ENCODE data around the gene RPS27A.
"Not testable (repeated sequence)": the region's sequence is repeated elsewhere in the genome, so short reads cannot be mapped to it uniquely, and the experiment has no call there.

The RPS27A gene

DNA sequence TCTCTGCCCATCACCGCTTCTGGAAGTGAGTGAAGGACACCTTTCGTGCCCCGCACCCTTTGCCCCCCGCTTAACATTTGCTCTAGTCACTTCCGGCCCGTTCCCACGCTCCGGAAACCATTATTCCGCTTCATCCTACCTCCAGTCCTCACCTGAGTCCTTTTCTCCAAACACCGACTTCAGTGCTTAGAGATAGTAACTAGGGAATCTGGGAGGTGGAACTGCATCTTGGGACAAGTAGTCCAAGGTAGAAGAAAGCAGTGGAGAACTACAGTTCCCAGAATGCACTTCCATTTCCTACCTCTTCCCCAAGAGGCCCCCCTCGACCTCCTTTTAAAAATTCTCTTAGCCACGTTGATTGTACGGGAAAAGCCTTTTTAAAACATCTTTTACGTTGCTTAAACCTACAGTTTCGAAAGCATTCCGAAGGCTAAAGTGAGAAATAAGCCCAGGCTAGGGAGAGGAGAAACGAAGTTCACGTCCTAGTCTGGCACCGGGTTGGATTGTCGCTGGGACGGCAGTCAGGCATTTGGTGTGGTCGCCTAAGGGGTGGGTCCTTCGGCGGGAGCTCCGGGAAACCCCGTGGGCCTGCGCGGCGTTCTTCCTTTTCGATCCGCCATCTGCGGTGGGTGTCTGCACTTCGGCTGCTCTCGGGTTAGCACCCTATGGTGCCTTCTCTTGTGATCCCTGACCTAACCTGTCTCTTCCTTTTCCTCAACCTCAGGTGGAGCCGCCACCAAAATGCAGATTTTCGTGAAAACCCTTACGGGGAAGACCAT lies at the start of gene RPS27A, which contains the start of gene CLHC1:
Gene RPS27A, plus strand, starts transcription at position 605 of the 779 bp plus-strand sequence. Its CDS starts 137 bp downstream, at position 742.
Gene CLHC1, minus strand, starts transcription at position 210 of the 779 bp plus-strand sequence. CDS start 9,882 bp downstream, outside the sequence.
- Histone ChIP-seq H3K36me3 (ENCODE audit: control insufficient read depth, insufficient read depth, low read length) (peaks cover 23% of the 10 kb centered on the region), H3K9me3 (ENCODE audit: control insufficient read depth, insufficient read depth, low read length) (no peaks in the 10 kb centered on the region), H3K27ac (ENCODE audit: low read length) (no peak within 1 kb of the TSS), H3K4me1 (ENCODE audit: control insufficient read depth, insufficient read depth, low read length) (no peaks in the 10 kb centered on the region; the same call in 1 of the 2 replicates), H3K27me3 (ENCODE audit: control insufficient read depth, insufficient read depth, low read length) (no peaks in the 10 kb centered on the region), H3K4me3 (ENCODE audit: low read length) (peak within 1 kb of the TSS; percentile 98)
- WGBS (ENCODE audit: insufficient coverage, insufficient read length) = no CpG with 5 or more reads among the region's 37 CpGs
- peak; percentile 92 for DNase-seq (ENCODE audit: low read depth, low spot score)

DNA sequence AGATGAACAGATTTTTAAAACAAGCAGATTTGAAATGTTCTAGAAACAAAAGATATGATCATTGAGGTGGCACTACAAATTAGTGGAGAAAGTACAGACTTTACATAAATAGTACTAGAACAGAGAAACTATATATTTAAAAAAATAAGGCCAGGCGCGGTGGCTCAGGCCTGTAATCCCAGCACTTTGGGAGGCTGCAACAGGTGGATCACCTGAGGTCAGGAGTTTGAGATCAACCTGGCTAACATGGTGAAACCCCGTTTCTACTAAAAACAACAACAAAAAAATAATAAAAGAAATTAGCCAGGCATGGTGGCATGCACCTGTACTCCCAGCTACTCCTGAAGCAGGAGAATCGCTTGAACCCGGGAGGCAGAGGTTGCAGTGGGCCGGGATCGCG lies 45.7 kb upstream of the RPS27A start:
- not testable (repeated sequence) for H3K4me3 ChIP-seq (ENCODE audit: low read length); H3K4me1 ChIP-seq (ENCODE audit: control insufficient read depth, insufficient read depth, low read length); H3K27ac ChIP-seq (ENCODE audit: low read length); H3K36me3 ChIP-seq (ENCODE audit: control insufficient read depth, insufficient read depth, low read length); H3K27me3 ChIP-seq (ENCODE audit: control insufficient read depth, insufficient read depth, low read length); DNase-seq (ENCODE audit: low read depth, low spot score); H3K9me3 ChIP-seq (ENCODE audit: control insufficient read depth, insufficient read depth, low read length)
- WGBS (ENCODE audit: insufficient coverage, insufficient read length) = no CpG with 5 or more reads among the region's 8 CpGs

DNA sequence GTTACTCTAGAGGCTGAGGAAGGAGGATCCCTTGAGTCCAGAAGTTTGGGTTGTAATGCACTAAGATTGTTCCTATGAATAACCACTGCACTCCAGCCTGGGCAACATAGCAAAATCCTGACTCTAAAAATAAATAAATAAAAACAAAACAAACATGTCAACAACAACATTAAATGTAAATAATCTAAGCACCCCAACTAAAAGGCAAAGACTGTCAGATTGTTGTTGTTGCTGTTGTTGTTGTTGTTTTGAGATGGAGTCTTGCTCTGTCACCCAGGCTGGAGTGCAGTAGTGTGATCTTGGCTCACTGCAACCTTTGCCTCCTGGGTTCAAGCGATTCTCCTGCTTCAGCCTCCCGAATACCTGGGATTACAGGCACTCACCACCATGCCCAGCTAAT lies 40.6 kb upstream of the RPS27A start:
- not testable (repeated sequence) for H3K4me1 ChIP-seq (ENCODE audit: control insufficient read depth, insufficient read depth, low read length); H3K27ac ChIP-seq (ENCODE audit: low read length); H3K4me3 ChIP-seq (ENCODE audit: low read length); H3K36me3 ChIP-seq (ENCODE audit: control insufficient read depth, insufficient read depth, low read length); DNase-seq (ENCODE audit: low read depth, low spot score); H3K27me3 ChIP-seq (ENCODE audit: control insufficient read depth, insufficient read depth, low read length); H3K9me3 ChIP-seq (ENCODE audit: control insufficient read depth, insufficient read depth, low read length)
- no CpG with 5 or more reads among the region's 2 CpGs for WGBS (ENCODE audit: insufficient coverage, insufficient read length)

DNA sequence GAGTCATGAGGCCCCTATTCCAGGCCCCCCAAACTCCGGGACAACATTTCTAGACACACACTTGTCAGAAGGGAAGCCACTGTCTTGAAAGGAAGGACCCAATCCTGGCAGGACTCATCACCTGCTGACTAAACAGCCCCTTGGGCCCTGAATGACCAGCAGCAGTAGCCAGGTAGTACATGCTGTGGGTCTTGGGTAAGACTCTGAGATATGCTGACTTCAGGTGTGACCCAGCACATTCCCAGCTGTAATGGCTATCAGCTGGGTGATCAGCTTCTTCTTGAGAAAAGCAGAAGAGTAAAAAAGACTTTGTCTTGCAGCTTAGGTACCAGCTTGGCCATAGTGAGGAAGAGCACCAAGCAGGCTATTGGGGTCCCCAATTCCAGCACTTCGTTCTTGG lies 36.0 kb upstream of the RPS27A start:
- no CpG with 5 or more reads among the region's 2 CpGs for WGBS (ENCODE audit: insufficient coverage, insufficient read length)
- no peaks in the 10 kb centered on the region for H3K27me3 ChIP-seq (ENCODE audit: control insufficient read depth, insufficient read depth, low read length)
- no peak overlapping the region for H3K4me3 ChIP-seq (ENCODE audit: low read length)
- H3K27ac ChIP-seq (ENCODE audit: low read length) = no peak overlapping the region
- no peaks in the 10 kb centered on the region for H3K9me3 ChIP-seq (ENCODE audit: control insufficient read depth, insufficient read depth, low read length)
- no peaks in the 10 kb centered on the region for H3K36me3 ChIP-seq (ENCODE audit: control insufficient read depth, insufficient read depth, low read length)
- no peak for DNase-seq (ENCODE audit: low read depth, low spot score)
- H3K4me1 ChIP-seq (ENCODE audit: control insufficient read depth, insufficient read depth, low read length) = no peaks in the 10 kb centered on the region

DNA sequence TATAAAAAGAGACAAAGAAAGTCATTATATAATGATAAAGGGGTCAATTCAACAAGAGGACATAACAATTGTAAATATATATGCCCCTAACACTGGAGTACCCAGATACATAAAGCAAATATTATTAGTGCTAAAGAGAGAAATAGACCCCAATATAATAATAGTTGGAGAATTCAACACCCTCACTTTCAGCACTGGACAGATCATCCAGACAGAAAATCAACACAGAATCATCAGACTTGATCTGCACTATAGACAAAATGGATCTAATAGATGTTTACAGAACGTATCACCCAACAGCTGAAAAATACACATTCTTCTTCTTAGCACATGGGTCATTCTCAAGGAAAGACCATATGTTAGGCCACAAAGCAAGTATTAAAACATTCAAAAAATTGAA lies 32.1 kb upstream of the RPS27A start:
- Histone ChIP-seq H3K36me3 (ENCODE audit: control insufficient read depth, insufficient read depth, low read length) (no peaks in the 10 kb centered on the region), H3K4me1 (ENCODE audit: control insufficient read depth, insufficient read depth, low read length) (no peaks in the 10 kb centered on the region), H3K27ac (ENCODE audit: low read length) (no peak overlapping the region), H3K27me3 (ENCODE audit: control insufficient read depth, insufficient read depth, low read length) (no peaks in the 10 kb centered on the region), H3K4me3 (ENCODE audit: low read length) (no peak overlapping the region), H3K9me3 (ENCODE audit: control insufficient read depth, insufficient read depth, low read length) (no peaks in the 10 kb centered on the region)
- WGBS (ENCODE audit: insufficient coverage, insufficient read length) = no CpG with 5 or more reads among the region's 1 CpG
- no peak for DNase-seq (ENCODE audit: low read depth, low spot score)

DNA sequence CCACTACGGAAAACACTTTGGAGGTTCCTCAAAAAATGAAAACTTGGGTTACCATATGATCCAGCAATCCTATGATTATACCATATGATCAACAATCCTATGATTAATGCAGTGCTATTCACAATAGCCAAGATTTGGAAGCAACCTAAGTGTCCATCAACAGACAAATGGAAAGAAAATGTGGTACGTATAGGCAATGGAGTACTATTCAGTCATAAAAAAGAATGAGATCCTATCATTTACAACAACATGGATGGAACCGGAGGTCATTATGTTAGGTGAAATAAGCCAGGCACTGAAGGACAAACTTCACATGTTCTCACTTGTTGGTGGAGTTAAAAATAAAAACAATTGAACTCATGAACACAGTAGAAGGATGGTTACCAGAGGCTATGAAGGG lies 28.0 kb upstream of the RPS27A start:
- no peak for DNase-seq (ENCODE audit: low read depth, low spot score)
- Histone ChIP-seq H3K27ac (ENCODE audit: low read length) (no peak overlapping the region), H3K27me3 (ENCODE audit: control insufficient read depth, insufficient read depth, low read length) (no peaks in the 10 kb centered on the region), H3K4me1 (ENCODE audit: control insufficient read depth, insufficient read depth, low read length) (no peaks in the 10 kb centered on the region), H3K9me3 (ENCODE audit: control insufficient read depth, insufficient read depth, low read length) (no peaks in the 10 kb centered on the region), H3K4me3 (ENCODE audit: low read length) (no peak overlapping the region), H3K36me3 (ENCODE audit: control insufficient read depth, insufficient read depth, low read length) (no peaks in the 10 kb centered on the region)
- no CpG with 5 or more reads among the region's 3 CpGs for WGBS (ENCODE audit: insufficient coverage, insufficient read length)

DNA sequence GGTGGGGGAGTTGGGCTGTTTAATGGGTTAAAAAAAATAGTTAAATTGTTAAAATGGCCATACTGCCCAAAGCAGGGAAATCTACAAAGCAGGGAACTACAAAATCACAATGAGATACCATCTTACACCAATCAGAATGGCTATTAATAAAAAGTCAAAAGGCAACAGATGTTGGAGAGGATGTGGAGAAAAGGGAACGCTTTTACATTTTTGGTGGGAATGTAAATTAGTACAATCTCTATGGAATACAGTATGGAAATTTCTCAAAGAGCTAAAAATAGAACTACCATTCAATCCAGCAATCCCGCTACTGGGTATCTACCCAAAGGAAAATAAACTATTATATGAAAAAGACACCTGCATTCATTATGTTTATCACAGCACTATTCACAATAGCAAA lies 27.5 kb upstream of the RPS27A start:
- WGBS (ENCODE audit: insufficient coverage, insufficient read length) = no CpG with 5 or more reads among the region's 2 CpGs
- DNase-seq (ENCODE audit: low read depth, low spot score) = no peak
- Histone ChIP-seq H3K4me3 (ENCODE audit: low read length) (no peak overlapping the region), H3K36me3 (ENCODE audit: control insufficient read depth, insufficient read depth, low read length) (no peaks in the 10 kb centered on the region), H3K27ac (ENCODE audit: low read length) (no peak overlapping the region), H3K27me3 (ENCODE audit: control insufficient read depth, insufficient read depth, low read length) (no peaks in the 10 kb centered on the region), H3K4me1 (ENCODE audit: control insufficient read depth, insufficient read depth, low read length) (no peaks in the 10 kb centered on the region), H3K9me3 (ENCODE audit: control insufficient read depth, insufficient read depth, low read length) (no peaks in the 10 kb centered on the region)

DNA sequence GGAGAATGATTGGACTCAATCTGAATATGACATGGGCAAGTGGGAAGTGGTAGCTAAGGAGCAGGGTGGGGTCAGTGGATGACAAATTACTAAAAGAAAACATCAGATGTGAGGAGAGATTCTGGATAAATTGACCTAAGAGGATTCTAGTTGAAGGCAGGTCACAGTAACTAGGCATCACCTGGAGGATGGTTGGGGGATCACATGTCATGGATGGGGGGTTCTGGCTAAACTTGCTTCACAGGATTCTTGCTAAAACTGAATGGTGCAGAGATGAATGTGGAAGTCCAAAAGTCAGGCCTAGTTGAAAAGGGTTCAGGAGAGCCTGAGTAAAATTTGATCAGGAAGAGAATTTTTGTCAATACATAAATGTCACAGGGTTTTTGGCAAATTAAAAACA lies 18.7 kb upstream of the RPS27A start:
- H3K27ac ChIP-seq (ENCODE audit: low read length) = no peak overlapping the region
- no peak for DNase-seq (ENCODE audit: low read depth, low spot score)
- H3K36me3 ChIP-seq (ENCODE audit: control insufficient read depth, insufficient read depth, low read length) = no peaks in the 10 kb centered on the region
- H3K27me3 ChIP-seq (ENCODE audit: control insufficient read depth, insufficient read depth, low read length) = no peaks in the 10 kb centered on the region
- no peaks in the 10 kb centered on the region for H3K9me3 ChIP-seq (ENCODE audit: control insufficient read depth, insufficient read depth, low read length)
- no peaks in the 10 kb centered on the region for H3K4me1 ChIP-seq (ENCODE audit: control insufficient read depth, insufficient read depth, low read length)
- no peak overlapping the region for H3K4me3 ChIP-seq (ENCODE audit: low read length)

DNA sequence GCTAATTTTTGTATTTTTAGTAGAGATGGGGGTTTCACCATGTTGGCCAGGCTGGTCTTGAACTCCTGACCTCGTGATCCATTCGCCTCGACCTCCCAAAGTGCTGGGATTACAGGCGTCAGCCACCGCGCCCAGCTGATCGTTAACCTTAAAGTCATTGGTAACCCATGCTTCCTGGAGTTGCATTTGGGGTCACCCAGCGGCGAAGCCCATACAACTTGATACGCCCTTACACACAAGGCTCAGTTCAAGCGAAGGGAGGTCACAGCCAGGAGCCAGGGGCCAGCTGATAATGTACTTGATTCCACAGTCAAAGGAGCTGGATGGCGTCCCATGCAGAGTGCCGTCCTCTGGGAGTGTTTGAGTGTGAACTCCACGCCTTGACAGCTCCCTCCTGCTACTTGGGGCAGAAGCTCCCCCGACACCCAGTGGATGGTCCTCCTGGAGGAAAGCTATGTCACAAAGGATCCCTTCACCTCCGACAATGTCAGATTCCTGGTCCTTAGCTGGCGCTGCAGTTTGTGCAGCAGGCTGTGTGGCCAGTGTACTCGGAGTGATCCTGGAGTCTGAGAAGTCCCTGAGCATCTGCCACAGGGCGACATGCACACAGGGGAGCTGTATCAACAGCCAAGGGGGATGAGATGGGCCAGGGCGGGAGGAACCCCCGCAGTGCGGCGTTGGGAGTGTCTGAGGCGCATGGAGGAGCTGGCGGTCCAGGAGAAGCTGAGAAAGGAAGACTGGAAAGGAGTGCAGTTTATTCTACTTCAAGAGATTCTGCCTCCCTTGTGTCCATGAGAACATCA lies 8.3 kb upstream of the RPS27A start:
- Histone ChIP-seq H3K27ac (ENCODE audit: low read length) (no peak overlapping the region), H3K4me3 (ENCODE audit: low read length) (no peak overlapping the region)
- WGBS (ENCODE audit: insufficient coverage, insufficient read length) = no CpG with 5 or more reads among the region's 25 CpGs

DNA sequence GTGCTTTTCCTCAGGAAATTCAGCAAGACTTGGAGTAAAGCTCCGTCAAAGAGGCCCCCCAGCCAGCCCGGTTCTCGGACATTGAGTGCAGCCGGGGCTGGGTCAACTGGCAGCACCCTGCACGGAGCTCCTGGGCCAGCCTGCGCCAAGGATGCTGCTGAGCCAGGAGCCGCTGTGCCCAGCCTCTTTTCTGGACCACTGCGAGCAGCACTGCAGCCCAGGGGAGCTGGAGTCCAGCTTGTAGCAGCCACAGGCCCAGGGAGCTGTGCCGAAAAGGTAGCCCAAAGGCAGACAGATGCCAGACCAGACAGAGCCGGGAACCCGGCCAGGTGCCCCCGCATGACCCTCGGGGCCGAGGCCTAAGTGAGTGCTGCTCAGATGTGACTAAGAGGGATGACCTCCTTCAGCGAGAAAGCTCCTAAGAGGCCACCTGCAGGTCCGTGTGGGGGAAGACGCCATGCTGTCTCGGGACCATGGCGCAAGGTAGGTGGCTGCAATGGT lies 7.7 kb upstream of the RPS27A start:
- no peak overlapping the region for H3K27ac ChIP-seq (ENCODE audit: low read length)
- H3K9me3 ChIP-seq (ENCODE audit: control insufficient read depth, insufficient read depth, low read length) = no peaks in the 10 kb centered on the region
- H3K4me3 ChIP-seq (ENCODE audit: low read length) = no peak overlapping the region
- no peaks in the 10 kb centered on the region for H3K36me3 ChIP-seq (ENCODE audit: control insufficient read depth, insufficient read depth, low read length)
- no peaks in the 10 kb centered on the region for H3K4me1 ChIP-seq (ENCODE audit: control insufficient read depth, insufficient read depth, low read length)
- no peaks in the 10 kb centered on the region for H3K27me3 ChIP-seq (ENCODE audit: control insufficient read depth, insufficient read depth, low read length)
- DNase-seq (ENCODE audit: low read depth, low spot score) = no peak
- no CpG with 5 or more reads among the region's 19 CpGs for WGBS (ENCODE audit: insufficient coverage, insufficient read length)

More for the DNA sequence above, 8.3 kb upstream of the RPS27A start:
- no peaks in the 10 kb centered on the region for H3K4me1 ChIP-seq (ENCODE audit: control insufficient read depth, insufficient read depth, low read length)
- no peaks in the 10 kb centered on the region for H3K36me3 ChIP-seq (ENCODE audit: control insufficient read depth, insufficient read depth, low read length)
- H3K9me3 ChIP-seq (ENCODE audit: control insufficient read depth, insufficient read depth, low read length) = no peaks in the 10 kb centered on the region
- no peaks in the 10 kb centered on the region for H3K27me3 ChIP-seq (ENCODE audit: control insufficient read depth, insufficient read depth, low read length)
- no peak for DNase-seq (ENCODE audit: low read depth, low spot score)

Measured in iPS DF 6.9 (cell line).